Activated B cell treated with CpG ODN at 0.5 μM for 24 hours (primary cell): ENCODE results near the gene PDLIM7. TPM values are rescaled to one million over a fixed set of nuclear protein-coding genes. Genes with fewer than 3 reads are reported as not detected.

ENCODE experiments used
- ATAC-seq: fragments of 200-7000 bp; cut with Tn5 transposase; one replicate; pipeline ENCODE4 v1.10.0; 2021; ENCODE audit warnings: low read depth, mild to moderate bottlenecking, moderate library complexity
- CTCF ChIA-PET: fragments of 350-600 bp; sonication (Branson Sonifier 250); formaldehyde crosslinking; loops from one replicate; lab custom pipeline; 2021; ENCODE audit warnings: antibody characterized with exemption; lab: Charles Lee
- POLR2A ChIA-PET: fragments of 350-600 bp; sonication (Branson Sonifier 250); formaldehyde crosslinking; loops from one replicate; lab custom pipeline; 2021; ENCODE audit warnings: antibody characterized with exemption; lab: Charles Lee
- DNase-seq: peaks from one replicate; pipeline ENCODE4 v3.0.0; 2022
- H3K27ac Mint-ChIP-seq: one replicate; pipeline ENCODE4 v1.8.0; 2020; ENCODE audit warnings: mixed read lengths
- H3K27me3 Mint-ChIP-seq: one replicate; pipeline ENCODE4 v1.8.0; 2021; ENCODE audit warnings: mixed read lengths
- H3K36me3 Mint-ChIP-seq: one replicate; pipeline ENCODE4 v1.8.0; 2021; ENCODE audit warnings: low read depth, mixed read lengths
- H3K4me1 Mint-ChIP-seq: one replicate; pipeline ENCODE4 v1.8.0; 2021; ENCODE audit warnings: mixed read lengths
- H3K4me3 Mint-ChIP-seq: one replicate; pipeline ENCODE4 v1.8.0; 2020; ENCODE audit warnings: mild to moderate bottlenecking, mixed read lengths
- H3K9me3 Mint-ChIP-seq: one replicate; pipeline ENCODE4 v1.8.0; 2020; ENCODE audit warnings: mixed read lengths
- intact Hi-C: fragments of 100-400 bp; cut with micrococcal nuclease; formaldehyde crosslinking; loops from one replicate; pipeline ENCODE4 v1.15.1; 2024
- total RNA-seq: library from RNA; stranded (reverse); gene quantifications from 2 replicates; pipeline ENCODE4 v1.2.3, GENCODE V29; 2022
- TF ChIP-seq, protein P1 (sequence below): fragments of 200-600 bp; IDR thresholded peaks from one replicate; pipeline ENCODE4 v1.8.0; 2022; ENCODE audit warnings: antibody characterized with exemption, mild to moderate bottlenecking

The PDLIM7 gene
- total RNA-seq, 1 donor from 2014 or later = 17.7 TPM

DNA sequence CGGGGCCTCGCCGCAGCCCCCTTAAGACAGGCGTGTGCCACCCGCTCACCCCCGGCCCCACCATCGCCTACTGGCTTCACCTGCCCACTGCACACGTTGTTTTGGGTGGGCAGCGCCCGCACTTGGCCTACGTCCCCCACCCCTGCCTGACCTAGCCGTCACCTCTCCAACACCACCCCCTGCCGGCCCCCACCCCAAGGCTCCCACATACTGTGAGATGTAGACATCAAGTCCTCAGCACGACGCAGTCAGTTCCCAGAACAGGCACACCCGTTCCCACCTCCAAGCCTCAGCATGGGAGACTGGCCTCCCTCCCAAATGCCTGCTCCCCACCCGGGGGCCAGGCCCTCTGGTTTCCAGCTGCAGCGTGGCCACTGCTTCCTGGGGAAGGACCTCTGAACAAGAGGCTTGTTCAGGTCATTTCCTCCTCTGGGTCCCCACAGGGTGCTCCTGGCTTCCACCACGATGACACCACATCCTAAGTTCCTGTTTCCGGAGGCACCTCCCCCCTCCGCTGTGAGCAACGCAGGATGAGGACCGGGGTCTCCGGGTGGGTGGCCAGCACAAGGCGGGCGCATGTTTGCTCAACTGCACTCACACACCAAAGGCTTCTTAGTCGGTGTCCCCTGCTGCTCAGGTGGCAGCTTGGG, 35.3 kb downstream of the PDLIM7 start:
- no peak for DNase-seq
- TF ChIP-seq, protein P1, sequence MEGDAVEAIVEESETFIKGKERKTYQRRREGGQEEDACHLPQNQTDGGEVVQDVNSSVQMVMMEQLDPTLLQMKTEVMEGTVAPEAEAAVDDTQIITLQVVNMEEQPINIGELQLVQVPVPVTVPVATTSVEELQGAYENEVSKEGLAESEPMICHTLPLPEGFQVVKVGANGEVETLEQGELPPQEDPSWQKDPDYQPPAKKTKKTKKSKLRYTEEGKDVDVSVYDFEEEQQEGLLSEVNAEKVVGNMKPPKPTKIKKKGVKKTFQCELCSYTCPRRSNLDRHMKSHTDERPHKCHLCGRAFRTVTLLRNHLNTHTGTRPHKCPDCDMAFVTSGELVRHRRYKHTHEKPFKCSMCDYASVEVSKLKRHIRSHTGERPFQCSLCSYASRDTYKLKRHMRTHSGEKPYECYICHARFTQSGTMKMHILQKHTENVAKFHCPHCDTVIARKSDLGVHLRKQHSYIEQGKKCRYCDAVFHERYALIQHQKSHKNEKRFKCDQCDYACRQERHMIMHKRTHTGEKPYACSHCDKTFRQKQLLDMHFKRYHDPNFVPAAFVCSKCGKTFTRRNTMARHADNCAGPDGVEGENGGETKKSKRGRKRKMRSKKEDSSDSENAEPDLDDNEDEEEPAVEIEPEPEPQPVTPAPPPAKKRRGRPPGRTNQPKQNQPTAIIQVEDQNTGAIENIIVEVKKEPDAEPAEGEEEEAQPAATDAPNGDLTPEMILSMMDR = no peak
- Mint-ChIP-seq H3K4me3 (no peak overlapping the region), H3K36me3 (no peaks in the 10 kb centered on the region), H3K27ac (no peak overlapping the region), H3K4me1 (peaks cover 6% of the 10 kb centered on the region), H3K27me3 (no peaks in the 10 kb centered on the region), H3K9me3 (peaks cover 2% of the 10 kb centered on the region)
- ChIA-PET POLR2A (no interaction called here), CTCF (no interaction called here)
- intact Hi-C loops = no loop called here
- no peak for ATAC-seq

DNA sequence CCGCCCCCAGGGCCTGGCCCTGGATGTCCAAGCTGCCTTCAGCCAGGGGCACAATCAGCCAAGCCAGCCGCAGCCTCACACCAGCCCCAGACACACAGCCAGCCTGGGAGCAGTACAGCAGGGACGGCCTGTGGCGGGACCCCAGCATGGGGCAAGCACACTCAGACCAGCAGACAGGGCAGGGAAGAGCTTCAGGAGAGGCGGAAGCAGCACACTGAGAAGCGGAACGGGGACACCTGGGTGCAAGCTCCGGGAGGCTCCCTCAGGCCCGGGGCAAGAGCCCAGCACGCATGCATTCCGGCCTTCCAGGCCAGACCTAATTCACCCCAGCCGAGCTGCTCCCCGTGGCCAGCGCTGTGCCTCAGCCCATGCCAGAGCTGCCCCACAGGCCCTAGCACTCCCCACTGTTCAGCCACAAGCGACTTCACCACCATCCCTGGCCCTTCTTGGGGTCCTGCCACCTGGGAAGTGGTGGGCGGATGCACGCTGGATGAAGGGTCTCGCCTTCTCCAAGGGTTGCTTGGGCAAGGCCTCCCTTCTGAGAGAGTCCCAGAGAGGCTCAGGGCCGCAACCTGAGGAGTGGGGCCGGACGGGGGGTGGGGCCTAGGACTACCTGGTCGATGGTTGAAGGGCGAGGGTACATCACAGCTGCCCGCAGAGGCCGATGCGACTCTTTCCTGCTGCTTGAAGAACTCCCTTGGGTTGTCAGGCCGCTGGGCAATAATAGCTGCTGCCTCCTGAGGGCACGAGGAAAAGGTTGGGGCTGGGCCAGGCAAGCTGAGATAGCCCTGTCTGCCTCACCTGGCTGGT, 37.4 kb downstream of the PDLIM7 start:
- intact Hi-C loops = loop anchor here (5.0 kb wide), 1 partner anchor 328 kb away; the partner anchor contains the start of gene NSD1
- no peak for ATAC-seq
- ChIA-PET CTCF (no interaction called here), POLR2A (interaction anchor here (0.6 kb wide), 1 partner anchor 73 kb away, joined by 6 read pairs; no protein-coding TSS in a partner anchor)
- TF ChIP-seq, protein P1 = no peak
- Mint-ChIP-seq H3K27me3 (no peaks in the 10 kb centered on the region), H3K4me1 (peaks cover 11% of the 10 kb centered on the region), H3K36me3 (no peaks in the 10 kb centered on the region), H3K9me3 (no peaks in the 10 kb centered on the region), H3K4me3 (no peak overlapping the region), H3K27ac (no peak overlapping the region)
- DNase-seq = no peak

DNA sequence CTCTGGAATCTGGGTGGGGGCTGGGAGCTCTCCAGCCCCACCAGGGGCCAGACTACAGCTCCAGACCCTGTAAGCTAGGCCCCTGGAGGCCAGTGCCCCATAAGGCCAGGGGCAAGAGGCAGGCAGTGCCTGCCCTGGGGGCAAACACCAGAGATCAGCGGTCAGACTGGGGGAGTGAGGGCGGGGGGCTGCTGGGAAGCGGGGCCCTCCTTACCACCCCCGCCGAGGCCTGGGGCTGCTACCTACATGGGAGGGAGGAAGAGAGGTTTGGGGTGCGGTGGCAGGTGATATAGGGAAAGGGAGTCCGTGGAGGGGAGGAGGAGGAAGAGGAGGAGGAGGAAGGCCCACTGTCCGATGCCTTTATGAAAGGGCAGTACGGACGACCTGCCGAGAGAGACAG, 38.0 kb downstream of the PDLIM7 start:
- ATAC-seq = no peak
- no peak for DNase-seq
- TF ChIP-seq, protein P1 = no peak
- peaks cover 11% of the 10 kb centered on the region for H3K4me1 Mint-ChIP-seq
- H3K4me3 Mint-ChIP-seq = no peak overlapping the region
- intact Hi-C loops = loop anchor here (5.0 kb wide), 1 partner anchor 327 kb away; the partner anchor contains the start of gene NSD1
- no peaks in the 10 kb centered on the region for H3K36me3 Mint-ChIP-seq
- ChIA-PET POLR2A (no interaction called here), CTCF (interaction anchor here (2.8 kb wide), 1 partner anchor 56 kb away, joined by 22 read pairs; no protein-coding TSS in a partner anchor)
- H3K9me3 Mint-ChIP-seq = no peaks in the 10 kb centered on the region
- no peak overlapping the region for H3K27ac Mint-ChIP-seq
- no peaks in the 10 kb centered on the region for H3K27me3 Mint-ChIP-seq

DNA sequence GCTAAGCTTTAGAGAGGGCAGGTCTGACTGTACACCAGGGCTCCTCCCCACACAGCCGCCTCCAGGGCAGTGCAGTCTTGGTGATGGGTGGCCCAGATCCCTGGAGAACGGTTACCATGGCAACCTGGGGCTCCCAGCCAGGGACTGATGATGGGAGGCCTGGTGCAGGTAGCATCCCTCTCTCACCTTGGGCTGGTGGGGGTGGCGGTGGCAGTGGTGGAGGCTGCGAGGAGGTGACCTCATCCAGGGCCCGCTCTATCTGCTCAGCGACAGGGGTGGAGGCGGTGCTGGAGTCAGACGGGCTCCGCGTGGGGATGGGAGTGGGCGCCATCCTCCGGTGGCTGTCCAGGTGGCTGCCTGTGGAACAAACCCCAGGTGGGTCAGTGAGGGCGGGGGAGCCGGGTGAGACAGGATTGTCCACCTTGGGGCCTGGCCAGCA, 38.5 kb downstream of the PDLIM7 start:
- H3K27me3 Mint-ChIP-seq = no peaks in the 10 kb centered on the region
- POLR2A ChIA-PET = no interaction called here
- H3K36me3 Mint-ChIP-seq = no peaks in the 10 kb centered on the region
- ATAC-seq = no peak
- no peak for DNase-seq
- H3K4me1 Mint-ChIP-seq = peaks cover 13% of the 10 kb centered on the region
- no peak overlapping the region for H3K27ac Mint-ChIP-seq
- H3K4me3 Mint-ChIP-seq = no peak overlapping the region
- H3K9me3 Mint-ChIP-seq = no peaks in the 10 kb centered on the region
- CTCF ChIA-PET = interaction anchor here (2.2 to 2.8 kb wide), 2 partner anchors 43 to 56 kb away, joined by 8 to 22 read pairs; no protein-coding TSS in a partner anchor
- intact Hi-C loops = loop anchor here (5.0 kb wide), 1 partner anchor 327 kb away; the partner anchor contains the start of gene NSD1
- TF ChIP-seq, protein P1 = no peak
